Right renal pelvis (tissue), 4 donors: Measurements from ENCODE around the gene FAM133A. TPM values are rescaled to one million over a fixed set of nuclear protein-coding genes. Genes with fewer than 3 reads are reported as not detected.

Source experiments
- DNase-seq, 4 donors: peaks; one replicate each; pipeline ENCODE4 v3.0.0-alpha.2; 2013; ENCODE audit warnings: low read depth in 4 of 4, low spot score in 3 of 4, missing footprints in 1 of 4
- polyA plus RNA-seq, 4 donors: library from polyadenylated mRNA; unstranded; fragments of 120-200 nt; gene quantifications; one replicate each; pipeline ENCODE4 v1.2.1, GENCODE V29; 2013; ENCODE audit not compliant: insufficient read length in 4 of 4

The FAM133A gene
- polyA plus RNA-seq: under 1 TPM; 0.08 to 0.26 (median 0.11) TPM

DNA sequence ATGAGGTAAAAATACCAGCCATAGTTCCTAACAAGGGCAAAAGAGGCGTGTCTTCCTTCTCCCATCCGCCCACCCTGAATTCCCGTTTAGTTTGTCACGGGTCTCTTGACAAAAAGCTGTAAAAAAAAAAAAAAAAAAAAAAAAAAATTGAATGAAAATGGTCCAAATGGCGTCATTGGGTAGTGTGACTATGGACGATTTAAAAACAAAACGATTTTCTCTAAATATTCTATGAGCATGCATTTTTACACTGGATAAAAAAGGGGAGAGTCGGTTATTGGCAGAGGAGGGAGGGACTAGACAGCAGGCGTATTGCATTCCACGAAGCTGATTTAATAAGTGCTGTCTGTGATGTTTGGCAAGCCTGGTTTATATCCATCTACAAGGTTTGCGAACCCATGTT lies at the start of gene FAM133A:
Gene FAM133A (plus strand): TSS at position 338 of the 403 bp plus-strand sequence. CDS start 35,214 bp downstream, outside the sequence.
- DNase-seq: peak in 1 of 4 donors; percentile 10

GRCh38 chrX:93637591-93637990 lies 36.4 kb upstream of the FAM133A start:
- no peak for DNase-seq

- DNase-seq: no peak
Observed at GRCh38 chrX:93649381-93649780, 24.6 kb upstream of the FAM133A start.

DNA sequence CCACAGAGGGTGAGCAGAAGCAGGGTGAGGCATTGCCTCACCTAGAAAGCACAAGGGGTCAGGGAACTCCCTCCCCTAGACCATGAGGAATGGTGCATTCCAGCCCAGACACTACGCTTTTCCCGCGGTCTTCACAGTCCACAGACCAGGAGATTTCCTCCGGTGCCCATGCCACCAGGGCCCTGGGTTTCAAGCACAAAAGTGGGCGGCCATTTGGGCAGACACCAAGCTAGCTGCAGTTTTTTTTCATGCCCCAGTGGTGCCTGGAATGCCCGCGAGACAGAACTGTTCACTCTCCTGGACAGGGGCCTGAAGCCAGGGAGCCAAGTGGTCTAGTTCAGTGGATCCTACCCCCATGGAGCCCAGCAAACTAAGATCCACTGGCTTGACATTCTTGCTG lies 13.4 kb upstream of the FAM133A start:
- no peak for DNase-seq

- DNase-seq: peak; percentile 43 to 67 (median 57)
Observed at GRCh38 chrX:93673056-93673868, 744 bp upstream of the FAM133A start, which contains the start of gene NAP1L3. Gene NAP1L3, minus strand, starts transcription at chrX:93673578. Its CDS starts 274 bp downstream, at chrX:93673304.

- DNase-seq: no peak
Observed at GRCh38 chrX:93695981-93696380, 22.0 kb downstream of the FAM133A start.

GRCh38 chrX:93703701-93704100 lies 29.7 kb downstream of the FAM133A start:
- no peak for DNase-seq

- DNase-seq: no peak
Observed at GRCh38 chrX:93711076-93711475, 37.1 kb downstream of the FAM133A start.

DNA sequence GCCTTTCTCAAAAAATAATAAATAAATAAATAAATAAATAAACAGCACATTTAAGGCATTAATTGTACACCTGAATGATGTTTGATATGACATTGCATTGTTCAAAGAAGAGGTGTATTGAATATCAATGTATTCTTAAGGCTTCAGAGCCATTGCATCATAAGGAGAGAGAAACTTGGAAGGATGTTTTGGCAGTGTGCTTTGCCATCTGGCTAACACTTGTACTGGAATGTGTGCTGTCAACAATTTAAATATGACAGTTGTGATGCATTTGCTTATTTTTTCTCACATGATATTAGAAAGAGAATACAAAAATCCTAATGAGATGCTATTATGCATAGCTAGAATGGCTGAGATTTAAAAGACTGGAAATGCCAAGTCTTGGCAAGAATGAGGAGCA lies 67.8 kb downstream of the FAM133A start:
- no peak for DNase-seq

- no peak for DNase-seq
Observed at GRCh38 chrX:93760163-93760562, 86.2 kb downstream of the FAM133A start.

Other genes starting within 250 kb of the FAM133A start
- gene NAP1L3, start 628 bp upstream of the FAM133A start, polyA plus RNA-seq: 10 to 100 TPM; 13.8 to 19.3 (median 15.8) TPM